ENCODE results near the gene DOCK6.

DOCK6 gene

DNA sequence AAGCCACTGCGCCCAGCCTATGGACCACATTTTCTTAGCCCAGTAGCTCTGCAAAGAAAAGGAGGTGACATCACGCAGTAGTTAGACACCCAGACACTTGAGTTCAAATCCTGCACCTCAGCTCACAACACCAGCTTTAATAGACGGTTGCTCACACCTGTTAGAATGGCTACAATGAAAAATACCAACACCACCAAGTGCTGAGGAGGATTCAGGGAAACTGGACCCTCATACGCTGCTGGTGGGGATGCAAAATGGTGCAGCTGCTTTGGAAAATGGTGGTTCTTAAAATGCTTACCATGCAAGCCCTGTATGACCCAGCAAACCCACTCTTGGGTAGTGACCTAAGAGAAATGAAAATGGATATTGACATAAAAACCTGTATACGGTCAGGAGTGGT is 11.7 kb upstream of the DOCK6 start:
- DNase-seq (ENCODE audit: low spot score) = no peak

DNA sequence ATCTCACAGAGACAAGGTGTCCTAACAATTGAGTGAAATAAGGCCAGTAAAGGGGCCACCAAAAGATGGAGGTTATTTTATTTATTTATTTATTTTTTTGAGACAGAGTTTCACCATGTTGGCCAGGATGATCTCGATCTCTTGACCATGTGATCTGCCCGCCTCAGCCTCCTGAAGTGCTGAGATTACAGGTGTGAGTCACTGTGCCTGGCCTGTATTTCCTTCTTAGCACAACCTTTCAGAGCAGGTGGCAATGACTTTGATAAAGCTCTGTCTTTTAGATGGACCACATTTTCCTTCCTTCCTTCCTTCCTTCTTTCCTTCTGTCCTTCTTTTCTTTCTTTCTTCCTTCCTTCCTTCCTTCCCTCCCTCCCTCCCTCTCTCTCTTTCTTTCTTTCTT is 11.0 kb upstream of the DOCK6 start:
- DNase-seq (ENCODE audit: low spot score) = no peak

DNA sequence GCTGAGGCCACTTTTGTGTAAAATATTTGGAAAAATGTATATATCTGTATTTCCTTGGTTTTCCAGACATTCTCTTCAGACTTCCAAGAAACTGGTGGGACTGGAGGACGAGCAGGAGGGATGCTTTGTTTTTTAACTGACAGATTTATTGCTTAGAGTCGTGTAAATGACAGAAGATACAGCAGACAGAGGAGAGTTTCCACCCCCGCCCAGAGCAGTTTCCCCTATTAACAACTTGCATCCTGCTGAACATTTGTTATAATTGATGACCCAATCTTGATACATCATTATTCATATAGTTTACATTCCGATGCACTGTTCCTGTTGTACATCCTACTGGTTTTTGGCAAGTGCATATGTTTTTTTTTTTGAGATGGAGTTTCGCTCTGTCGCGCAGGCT is 7.1 kb upstream of the DOCK6 start:
- no peak for DNase-seq (ENCODE audit: low spot score)

DNA sequence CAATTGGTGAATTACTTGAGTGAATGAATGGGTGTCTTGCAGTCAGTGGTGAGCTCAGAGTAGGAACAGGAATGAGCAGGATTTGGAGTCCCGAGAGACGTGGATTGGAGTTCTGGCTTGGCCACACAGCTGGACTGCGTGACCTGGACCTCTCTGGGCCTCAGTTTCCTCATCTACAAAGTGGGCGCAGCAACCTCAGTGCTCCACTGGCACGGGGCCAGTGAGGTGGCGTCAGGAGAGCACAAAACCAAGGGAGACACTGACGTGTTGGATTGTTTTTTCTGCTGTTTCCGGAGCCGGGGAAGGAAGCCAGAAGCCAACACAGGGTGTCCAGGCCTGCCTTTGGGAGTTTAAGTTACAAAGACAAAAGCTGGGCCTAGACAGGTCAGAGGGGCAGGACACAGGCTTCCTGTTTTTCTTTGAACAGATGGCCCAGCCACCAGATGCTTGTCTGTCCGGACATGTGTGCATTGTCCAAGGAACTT is 6.5 kb upstream of the DOCK6 start:
- DNase-seq (ENCODE audit: low spot score) = peak; percentile 53

DNA sequence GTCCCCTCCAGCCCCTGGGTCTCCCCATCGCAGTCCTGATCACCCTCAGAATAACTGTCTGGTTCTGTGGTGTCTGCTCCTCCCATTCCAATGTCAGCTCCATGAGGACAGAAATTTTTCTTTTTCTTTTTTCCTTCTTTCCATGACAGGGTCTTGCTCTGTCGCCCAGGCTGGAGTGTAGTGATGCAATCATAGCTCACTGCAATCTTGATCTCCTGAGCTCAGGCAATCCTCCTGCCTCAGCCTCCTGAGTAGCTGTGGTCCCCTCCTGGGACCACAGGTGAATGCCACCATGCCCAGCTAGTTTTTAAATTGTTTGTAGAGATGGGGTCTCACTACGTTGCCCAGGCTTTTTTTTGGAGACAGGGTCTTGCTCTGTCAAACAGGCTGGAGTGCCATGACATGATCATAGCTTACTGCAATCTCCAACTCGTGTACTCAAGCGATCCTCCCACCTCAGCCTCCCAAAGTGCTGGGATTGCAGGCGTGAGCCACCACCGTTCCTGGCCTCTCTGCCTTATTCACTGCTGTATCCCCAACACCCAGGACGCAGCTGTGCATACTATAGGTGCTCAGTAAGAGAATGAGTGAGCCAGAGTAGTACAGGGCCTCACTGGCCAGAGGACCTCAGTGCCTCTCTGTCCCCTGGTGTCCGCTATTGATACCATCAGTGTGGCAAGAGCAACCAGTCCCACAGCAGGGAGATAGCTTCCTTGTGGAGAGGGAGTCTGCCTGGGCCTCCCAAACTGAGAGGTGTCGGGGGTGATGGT is 5.2 kb upstream of the DOCK6 start:
- DNase-seq (ENCODE audit: low spot score) = no peak

DNA sequence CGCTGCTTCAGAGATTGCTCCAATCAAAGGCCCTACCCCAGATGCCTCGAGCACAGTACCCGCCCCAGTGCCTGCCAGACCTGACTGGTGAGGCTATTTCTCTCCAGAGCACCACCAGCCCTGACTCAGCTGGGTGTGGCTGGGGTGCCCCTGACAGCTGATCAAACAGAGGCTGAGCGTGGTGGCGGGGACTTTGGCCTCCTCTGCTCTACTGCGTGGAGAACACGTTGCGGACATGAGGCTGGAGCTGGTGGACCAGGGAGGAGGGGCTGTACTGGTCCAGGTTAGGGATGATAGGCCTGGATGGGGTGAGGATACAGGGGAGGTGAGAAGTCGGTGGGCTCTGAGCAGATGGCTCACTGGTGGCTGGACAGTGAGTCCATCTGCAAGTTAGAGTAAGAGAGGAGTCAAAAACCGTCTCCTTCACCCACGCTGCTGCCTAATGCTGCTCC is 3.5 kb upstream of the DOCK6 start:
- DNase-seq (ENCODE audit: low spot score) = no peak

DNA sequence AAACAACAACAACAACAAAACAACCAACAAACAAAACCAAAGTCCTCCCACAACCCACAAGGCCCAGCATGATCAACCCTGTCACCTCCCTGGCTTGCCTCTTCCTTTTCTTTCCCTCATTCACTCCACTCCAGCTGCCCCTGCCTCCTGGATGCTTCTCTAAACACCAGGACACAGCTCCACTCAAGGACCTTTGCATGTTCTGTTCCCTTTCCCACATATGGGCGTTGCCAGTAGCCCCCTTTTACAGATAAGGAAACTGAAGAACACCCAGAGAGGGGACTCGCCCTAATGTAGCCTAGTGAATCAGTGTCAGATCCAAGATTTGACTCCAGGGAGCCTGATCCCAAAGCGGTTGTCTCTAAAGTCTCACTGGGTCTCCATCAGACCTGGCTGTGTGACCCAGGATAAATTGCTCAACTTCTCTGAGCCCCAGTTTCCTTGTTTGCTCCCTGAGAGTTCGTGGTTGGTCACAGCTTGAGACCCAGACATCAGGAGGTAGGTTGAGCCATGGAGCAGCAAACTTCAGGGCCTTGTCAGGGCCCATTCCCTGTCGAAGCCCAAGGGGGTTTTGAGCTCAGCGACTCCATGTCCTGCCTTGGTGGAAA is 3.0 kb upstream of the DOCK6 start:
- no peak for DNase-seq (ENCODE audit: low spot score)

DNA sequence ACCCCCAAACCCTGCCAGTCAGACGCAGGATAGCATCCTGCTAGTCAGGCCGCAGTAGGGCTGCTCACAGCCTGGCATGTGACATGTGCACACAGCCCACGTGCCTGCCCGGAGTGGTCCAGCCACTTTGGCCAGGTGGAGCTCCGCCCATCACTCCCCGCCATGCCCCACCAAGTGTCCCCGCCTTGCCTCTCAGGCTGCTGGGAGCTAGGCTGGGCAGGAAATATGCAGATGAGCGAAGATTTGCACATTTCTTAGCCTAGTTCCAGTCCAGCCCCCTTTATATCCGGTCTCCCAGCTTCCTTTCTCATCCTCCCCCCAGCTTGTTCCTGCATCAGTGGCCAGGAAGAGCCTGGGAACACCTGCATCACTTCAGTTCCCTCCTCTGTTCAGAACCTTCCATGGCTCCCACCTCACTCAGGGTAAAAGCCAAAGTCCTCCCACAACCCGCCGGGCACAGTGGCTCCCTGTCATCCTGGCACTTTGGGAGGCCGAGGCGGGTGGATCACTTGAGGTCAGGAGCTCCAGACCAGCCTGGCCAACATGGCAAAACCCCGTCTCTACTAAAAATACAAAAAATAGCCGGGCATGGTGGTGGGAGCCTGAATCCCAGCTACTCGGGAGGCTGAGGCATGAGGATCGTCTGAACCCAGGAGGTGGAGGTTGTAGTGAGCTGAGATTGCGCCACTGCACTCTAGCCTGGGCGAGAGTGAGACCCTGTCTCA is 2.3 kb upstream of the DOCK6 start:
- no peak for DNase-seq (ENCODE audit: low spot score)

DNA sequence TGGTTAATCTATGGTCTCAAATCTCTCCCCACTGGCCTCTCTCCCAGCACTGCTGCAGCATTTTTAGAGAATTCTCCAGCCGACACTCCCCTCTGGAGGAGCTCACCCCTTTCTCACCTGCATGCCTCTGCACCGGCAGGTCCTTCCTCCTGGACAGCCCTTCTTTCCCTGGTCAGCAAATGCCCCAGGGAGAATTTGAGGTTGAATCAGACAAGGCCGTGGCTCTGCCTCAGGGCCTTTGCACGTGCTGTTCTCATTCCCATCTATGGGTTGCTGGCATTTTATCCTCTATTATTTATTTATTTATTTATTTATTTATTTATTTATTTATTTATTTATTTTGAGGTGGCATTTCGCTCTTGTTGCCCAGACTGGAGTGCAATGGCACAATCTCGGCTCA is 1.4 kb upstream of the DOCK6 start:
- no peak for DNase-seq (ENCODE audit: low spot score)

DNA sequence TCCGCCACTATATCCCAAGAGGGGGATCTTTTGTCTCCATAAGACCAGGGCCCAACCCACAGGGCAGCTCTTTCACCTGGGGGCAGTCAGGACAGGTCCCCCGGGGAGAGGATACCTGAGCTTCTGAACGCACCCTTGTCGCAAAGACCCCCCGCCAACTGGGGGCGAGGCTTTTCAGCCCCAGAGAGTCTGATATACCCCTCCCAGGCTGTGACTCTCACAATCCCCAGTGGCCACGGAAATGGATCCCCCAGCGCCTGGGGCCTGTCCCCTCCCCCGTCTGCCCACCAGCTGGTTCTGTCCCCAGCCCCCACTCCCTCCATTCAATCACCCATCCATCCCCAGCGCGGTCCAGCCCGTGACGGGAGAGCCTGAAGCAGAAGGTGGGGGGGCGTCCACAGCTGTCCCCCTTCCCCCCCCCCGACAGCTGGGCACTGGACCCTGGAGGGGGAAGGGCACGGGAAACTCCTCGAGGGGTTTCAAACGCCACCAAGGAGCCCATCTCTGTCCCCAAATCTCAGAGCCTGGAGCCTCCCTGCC is 823 bp downstream of the DOCK6 start:
- DNase-seq (ENCODE audit: low spot score) = no peak

DNA sequence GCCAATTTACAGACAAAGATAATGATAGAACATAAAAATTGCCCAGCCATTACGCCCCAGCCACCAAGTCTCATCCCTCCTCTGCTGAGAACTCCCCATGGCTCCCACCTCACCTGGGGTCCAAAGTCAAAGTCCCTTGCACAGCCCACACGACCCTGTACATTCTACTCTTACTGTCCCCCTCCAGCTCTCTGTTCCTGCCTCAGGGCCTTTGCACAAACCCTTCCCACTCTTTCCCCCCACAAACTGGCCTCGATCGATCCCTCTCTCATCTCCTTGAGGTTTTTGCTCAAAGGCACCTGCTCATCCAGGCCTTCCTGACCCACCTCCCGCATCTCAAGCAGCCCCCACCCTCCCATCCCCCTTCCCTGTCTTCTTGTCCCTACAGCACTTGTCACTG is 1.3 kb downstream of the DOCK6 start:
- DNase-seq (ENCODE audit: low spot score) = no peak

DNA sequence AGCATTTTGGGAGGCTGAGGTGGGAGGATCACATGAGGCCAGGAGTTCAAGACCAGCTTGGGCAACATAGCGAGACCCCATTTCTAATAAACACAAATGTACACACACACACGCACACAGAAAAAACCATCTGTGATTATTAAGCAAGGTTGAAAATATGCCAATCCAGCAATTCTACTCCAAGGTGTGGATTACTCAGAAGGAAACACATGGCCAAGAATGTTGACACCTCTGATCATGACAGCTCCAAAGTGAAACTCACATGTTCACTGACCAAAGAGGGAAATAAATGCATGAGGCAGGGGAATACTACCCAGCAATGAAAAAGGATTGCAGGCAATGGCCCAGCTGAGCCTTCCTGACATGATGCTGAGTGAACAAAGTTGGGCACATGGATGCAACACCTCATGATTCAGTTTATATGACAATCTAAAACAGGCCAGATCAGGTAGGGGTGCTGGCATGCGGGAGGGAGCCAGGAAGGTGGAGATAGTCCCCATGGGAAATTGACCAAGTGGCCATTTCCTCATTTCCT is 4.4 kb downstream of the DOCK6 start:
- DNase-seq (ENCODE audit: low spot score) = no peak

DNA sequence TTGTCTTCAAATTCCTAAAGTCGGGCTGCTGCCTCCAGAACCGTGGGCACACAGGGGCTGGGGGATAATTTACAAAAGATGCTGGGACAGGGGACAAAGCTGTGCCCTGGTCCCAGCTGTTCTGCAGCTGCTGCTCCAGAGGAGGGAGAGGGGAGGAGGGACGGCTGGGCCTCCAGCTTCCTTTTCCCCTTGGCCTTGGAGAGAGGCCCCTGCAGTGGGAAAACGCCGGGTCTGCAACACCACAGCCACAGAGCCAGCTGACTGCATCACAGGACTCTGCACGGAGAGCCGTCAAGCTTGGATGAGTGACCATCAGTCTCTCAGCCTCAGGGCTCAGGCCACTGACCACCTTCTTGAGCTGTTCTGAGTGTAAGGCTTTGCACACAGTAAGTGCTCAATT is 6.1 kb downstream of the DOCK6 start:
- no peak for DNase-seq (ENCODE audit: low spot score)

DNA sequence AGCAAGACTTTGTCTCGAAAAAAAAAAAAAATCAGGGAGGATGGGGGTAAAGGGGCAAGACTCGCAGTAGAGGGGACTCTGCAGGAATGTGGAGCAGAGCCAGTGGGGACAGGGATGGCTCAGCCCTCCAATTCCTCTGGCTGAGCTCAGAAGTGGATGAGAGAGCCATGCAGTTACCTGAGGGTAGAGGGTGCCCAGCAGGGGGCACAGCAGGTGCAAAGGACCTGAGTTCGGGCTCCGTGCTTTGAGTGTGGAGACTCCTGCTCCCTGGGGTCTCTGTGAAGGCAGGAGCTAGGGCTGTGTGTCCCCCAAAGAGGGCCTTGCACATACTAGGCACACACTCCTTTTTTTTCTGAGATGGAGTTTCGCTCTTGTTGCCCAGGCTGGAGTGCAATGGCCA is 7.7 kb downstream of the DOCK6 start:
- DNase-seq (ENCODE audit: low spot score) = no peak

DNA sequence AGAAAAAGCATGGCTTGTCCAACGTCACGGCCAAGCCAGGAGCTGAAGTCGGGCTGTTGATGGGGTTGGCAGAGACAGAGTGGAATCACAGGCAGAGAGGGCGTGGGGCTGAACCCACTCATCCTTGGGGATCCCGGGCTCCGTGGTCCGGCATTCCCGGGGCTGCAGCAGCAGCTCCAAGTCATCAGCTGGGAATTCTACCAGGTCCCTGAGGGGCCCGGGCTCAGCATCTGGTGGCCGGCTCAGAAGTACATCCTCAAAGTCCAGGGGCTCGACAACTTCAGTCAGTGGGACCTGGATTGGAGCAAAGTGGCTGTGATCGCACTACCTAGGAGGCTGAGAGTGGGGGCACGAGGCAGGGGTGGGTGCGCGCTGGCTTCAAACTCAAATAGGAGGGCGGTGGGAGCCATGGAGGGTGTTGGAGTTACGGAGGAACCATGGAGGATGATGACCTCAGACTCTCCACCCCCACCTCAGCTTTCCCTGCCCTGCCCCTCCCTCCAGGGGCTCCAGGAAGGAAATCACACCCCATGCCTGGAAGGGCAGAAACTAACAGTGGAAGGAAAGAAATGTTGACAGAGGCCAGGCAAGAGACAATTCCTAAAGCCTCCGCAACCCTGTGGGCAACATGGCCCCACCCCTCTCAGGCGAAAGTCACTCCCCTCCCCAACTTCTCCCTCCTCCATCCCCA is 9.5 kb downstream of the DOCK6 start:
- DNase-seq (ENCODE audit: low spot score) = no peak

DNA sequence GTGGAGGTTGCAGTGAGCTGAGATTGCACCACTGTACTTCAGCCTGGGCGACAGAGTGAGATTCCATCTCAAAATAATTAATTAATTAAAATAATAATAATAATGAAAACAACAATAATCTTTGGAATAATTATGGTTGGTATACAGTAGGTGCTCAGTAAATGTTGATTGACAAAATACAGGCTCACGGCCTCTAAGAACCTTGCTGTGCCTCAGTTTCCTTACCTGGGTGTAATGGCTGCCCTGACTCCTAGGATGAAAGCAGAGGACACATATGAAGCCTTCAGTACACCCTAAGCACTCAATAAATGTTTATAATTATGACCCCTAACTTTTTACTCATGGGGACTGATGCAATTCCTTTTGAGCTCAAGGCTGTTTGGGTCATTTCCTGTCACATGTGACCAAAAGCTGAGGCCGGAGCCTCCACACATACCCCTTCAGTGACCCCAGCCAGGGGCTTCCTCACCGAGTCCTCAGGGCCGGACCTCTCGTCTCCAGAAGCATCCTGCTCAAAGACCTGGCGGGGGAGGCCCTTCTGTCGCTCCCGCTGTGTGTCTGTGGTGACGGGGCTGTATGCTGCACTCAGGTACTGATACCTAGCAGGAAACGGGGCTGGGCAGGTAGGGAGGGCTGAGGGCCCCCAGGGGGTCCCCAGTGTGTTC is 10.5 kb downstream of the DOCK6 start:
- DNase-seq (ENCODE audit: low spot score) = no peak

DNA sequence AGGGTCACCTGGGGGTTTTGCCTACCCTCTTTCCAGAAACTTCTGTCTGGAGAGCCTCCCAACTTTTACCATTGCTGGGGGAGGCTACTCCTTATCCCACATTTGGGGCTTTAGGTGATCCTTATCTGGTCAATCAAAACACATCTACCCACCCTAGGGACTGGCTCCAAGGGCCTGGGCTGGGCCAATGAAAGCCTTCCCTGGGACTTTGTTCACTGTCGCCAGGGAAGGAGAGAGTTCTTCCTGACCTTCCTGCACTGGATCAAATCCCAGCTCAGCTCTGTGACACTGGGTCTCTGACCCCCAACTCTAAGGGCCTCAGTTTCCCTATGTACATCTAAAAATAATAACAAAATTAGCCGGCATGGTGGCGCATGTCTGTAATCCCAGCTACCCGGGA is 11.1 kb downstream of the DOCK6 start:
- DNase-seq (ENCODE audit: low spot score) = no peak

DNA sequence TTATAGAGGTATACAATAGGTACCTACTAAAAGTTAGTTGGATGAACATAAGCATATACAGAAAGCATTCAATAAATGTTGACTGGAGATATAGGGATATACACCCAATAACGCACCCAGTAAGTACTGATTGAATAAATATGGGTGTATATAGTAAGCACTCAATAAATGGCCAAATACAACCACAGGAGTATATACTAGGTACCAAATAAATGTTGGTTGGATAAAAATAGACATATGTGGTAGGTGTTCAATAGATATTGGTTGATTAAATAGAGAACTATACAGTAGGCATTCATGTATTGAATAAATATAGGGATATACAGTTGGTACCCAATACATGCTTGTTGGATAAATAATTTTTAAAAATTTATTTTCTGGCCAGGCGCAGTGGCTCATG is 13.5 kb downstream of the DOCK6 start:
- no peak for DNase-seq (ENCODE audit: low spot score)

DNA sequence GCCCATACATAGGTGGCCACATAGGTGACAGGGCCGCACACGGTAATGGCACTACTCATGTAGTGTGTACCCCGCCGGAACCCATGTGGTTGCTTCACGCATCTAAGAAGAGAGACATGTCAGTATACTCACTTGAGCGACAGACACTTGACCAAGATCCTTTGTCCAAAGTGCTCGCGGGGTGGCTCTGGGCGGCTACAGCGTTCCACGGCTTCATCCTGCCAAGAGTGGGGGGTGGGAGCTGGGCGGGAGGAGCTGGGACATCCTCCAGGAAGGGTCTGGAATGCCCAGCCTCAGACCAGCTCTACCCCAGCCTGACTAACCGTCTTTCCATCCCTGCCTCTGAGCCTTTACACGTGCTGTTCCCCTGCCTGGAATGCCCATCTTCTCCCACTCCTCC is 14.4 kb downstream of the DOCK6 start:
- DNase-seq (ENCODE audit: low spot score) = no peak

DNA sequence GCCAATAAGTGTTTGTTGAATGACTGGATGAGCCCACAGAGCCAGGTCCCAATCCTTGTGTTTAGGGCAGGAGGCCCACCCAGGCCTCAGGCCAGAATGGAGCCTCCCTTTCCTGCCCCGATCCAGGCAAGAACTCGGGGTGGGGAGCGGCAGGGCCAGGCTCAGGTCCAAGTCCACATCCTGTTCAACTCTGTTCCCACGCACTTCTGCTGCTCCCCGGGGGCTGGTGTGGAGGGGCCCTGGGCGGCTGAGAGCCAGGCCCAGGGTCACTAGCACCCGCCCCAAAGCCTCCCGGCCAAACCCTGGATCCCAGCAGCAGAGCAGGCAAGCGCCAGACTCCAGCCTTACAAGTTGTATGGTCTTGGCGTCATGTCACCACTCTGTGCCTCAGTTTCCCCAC is 14.9 kb downstream of the DOCK6 start:
- no peak for DNase-seq (ENCODE audit: low spot score)

DNA sequence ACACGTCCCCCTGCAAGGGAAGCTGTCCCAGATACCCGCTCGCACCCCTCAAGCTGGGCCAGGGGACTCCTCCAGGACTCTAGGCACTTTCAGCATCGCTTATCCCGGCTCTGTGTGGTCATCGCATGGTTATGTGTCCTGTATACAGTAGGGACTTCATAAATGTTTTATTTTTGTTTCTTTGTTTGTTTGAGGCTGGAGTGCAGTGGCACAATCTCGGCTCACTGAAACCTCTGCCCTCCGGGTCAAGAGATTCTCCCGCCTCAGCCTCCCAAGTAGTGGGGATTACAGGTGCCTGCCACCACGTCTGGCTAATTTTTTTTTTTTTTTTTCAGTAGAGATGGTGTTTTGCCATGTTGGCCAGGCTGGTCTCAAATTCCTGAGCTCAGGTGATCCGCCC is 15.4 kb downstream of the DOCK6 start:
- no peak for DNase-seq (ENCODE audit: low spot score)
